WTC11 (cell line): ENCODE data around the gene HMGCS1. TPM values are rescaled to one million over a fixed set of nuclear protein-coding genes. Genes with fewer than 3 reads are reported as not detected.

ENCODE experiments used
- ATAC-seq: fragments of 200-7000 bp; cut with Tn5 transposase; 2 replicates; pipeline ENCODE4 v1.10.0; 2021; ENCODE audit warnings: mild to moderate bottlenecking, moderate library complexity
- CTCF ChIA-PET: fragments of 300-600 bp; sonication (Branson Sonifier 250); formaldehyde crosslinking; loops from one replicate; lab custom pipeline; 2021; ENCODE audit warnings: antibody characterized with exemption; lab: Charles Lee
- POLR2A ChIA-PET: fragments of 350-600 bp; sonication (Branson Sonifier 250); formaldehyde crosslinking; loops from one replicate; lab custom pipeline; 2021; ENCODE audit warnings: antibody characterized with exemption; lab: Charles Lee
- DNase-seq: peaks from one replicate; pipeline ENCODE4 v3.0.0; 2021; ENCODE audit warnings: low spot score
- H3K27ac Mint-ChIP-seq: 2 replicates; pipeline ENCODE4 v1.8.0; 2021; ENCODE audit warnings: mixed read lengths
- H3K27me3 Mint-ChIP-seq: 2 replicates; pipeline ENCODE4 v1.8.0; 2021; ENCODE audit warnings: low read depth, mild to moderate bottlenecking, moderate library complexity, mixed read lengths
- H3K36me3 Mint-ChIP-seq: 2 replicates; pipeline ENCODE4 v1.8.0; 2021; ENCODE audit warnings: mixed read lengths
- H3K4me1 Mint-ChIP-seq: 2 replicates; pipeline ENCODE4 v1.8.0; 2022; ENCODE audit warnings: mixed read lengths
- H3K4me3 Mint-ChIP-seq: 2 replicates; pipeline ENCODE4 v1.8.0; 2021; ENCODE audit warnings: mild to moderate bottlenecking, moderate library complexity, mixed read lengths
- H3K9me3 Mint-ChIP-seq: 2 replicates; pipeline ENCODE4 v1.8.0; 2021; ENCODE audit warnings: mixed read lengths
- ARID4B ChIP-seq: sonication (generic); formaldehyde crosslinking; IDR thresholded peaks from 2 replicates; pipeline ENCODE4 v1.8.0; 2023; ENCODE audit warnings: missing genetic modification reagents, mild to moderate bottlenecking, borderline replicate concordance
- ATF3 ChIP-seq: sonication (generic); formaldehyde crosslinking; conservative IDR thresholded peaks from 2 replicates; pipeline ENCODE4 v1.8.1; 2022; ENCODE audit warnings: mild to moderate bottlenecking, missing genetic modification reagents
- CBFB ChIP-seq: sonication (generic); formaldehyde crosslinking; IDR thresholded peaks from 2 replicates; pipeline ENCODE4 v1.8.1; 2022; ENCODE audit warnings: mild to moderate bottlenecking, low read depth, missing genetic modification reagents
- CTCF ChIP-seq: fragments of 200-600 bp; IDR thresholded peaks from 2 replicates; pipeline ENCODE4 v1.8.0; 2022; ENCODE audit warnings: antibody characterized with exemption
- ELF4 ChIP-seq: sonication (generic); formaldehyde crosslinking; IDR thresholded peaks from 2 replicates; pipeline ENCODE4 v1.8.1; 2022; ENCODE audit warnings: low read depth, mild to moderate bottlenecking, moderate library complexity, missing genetic modification reagents
- FOXJ3 ChIP-seq: sonication (generic); formaldehyde crosslinking; IDR thresholded peaks from 2 replicates; pipeline ENCODE4 v1.9.0; 2021; ENCODE audit warnings: missing genetic modification reagents, mild to moderate bottlenecking, borderline replicate concordance
- FOXK1 ChIP-seq: sonication (generic); formaldehyde crosslinking; IDR thresholded peaks from 2 replicates; pipeline ENCODE4 v1.8.0; 2022; ENCODE audit warnings: mild to moderate bottlenecking, moderate library complexity, missing genetic modification reagents
- FOXP4 ChIP-seq: sonication (generic); formaldehyde crosslinking; IDR thresholded peaks from 2 replicates; pipeline ENCODE4 v1.8.0; 2022; ENCODE audit warnings: mild to moderate bottlenecking, missing genetic modification reagents
- GTF2I ChIP-seq: fragments of 250-450 bp; sonication (Bioruptor Pico); conservative IDR thresholded peaks from 2 replicates; pipeline ENCODE4 v1.4.0; 2021; ENCODE audit warnings: mild to moderate bottlenecking
- HMGA2 ChIP-seq: fragments of 250-450 bp; sonication (Bioruptor Pico); IDR thresholded peaks from 2 replicates; pipeline ENCODE4 v1.4.0; 2021; ENCODE audit warnings: mild to moderate bottlenecking, moderate library complexity
- IRF1 ChIP-seq: sonication (generic); formaldehyde crosslinking; IDR thresholded peaks from 2 replicates; pipeline ENCODE4 v1.8.0; 2023; ENCODE audit warnings: missing genetic modification reagents
- MXD4 ChIP-seq: fragments of 250-450 bp; sonication (Bioruptor Pico); IDR thresholded peaks from 2 replicates; pipeline ENCODE4 v1.8.0; 2021; ENCODE audit warnings: mild to moderate bottlenecking, moderate library complexity, borderline replicate concordance
- NR1H2 ChIP-seq: sonication (generic); formaldehyde crosslinking; IDR thresholded peaks from 2 replicates; pipeline ENCODE4 v1.9.0; 2021; ENCODE audit warnings: mild to moderate bottlenecking, moderate library complexity, missing genetic modification reagents
- TCF7 ChIP-seq: sonication (generic); formaldehyde crosslinking; IDR thresholded peaks from 2 replicates; pipeline ENCODE4 v1.8.0; 2022; ENCODE audit warnings: mild to moderate bottlenecking, low read depth, missing genetic modification reagents, moderate library complexity
- TEAD4 ChIP-seq: sonication (generic); formaldehyde crosslinking; IDR thresholded peaks from 2 replicates; pipeline ENCODE4 v1.8.0; 2022; ENCODE audit warnings: mild to moderate bottlenecking, missing genetic modification reagents
- ZBTB21 ChIP-seq: sonication (generic); formaldehyde crosslinking; IDR thresholded peaks from 2 replicates; pipeline ENCODE4 v1.8.1; 2023; ENCODE audit warnings: mild to moderate bottlenecking, missing genetic modification reagents, borderline replicate concordance
- ZBTB43 ChIP-seq: sonication (generic); formaldehyde crosslinking; IDR thresholded peaks from 2 replicates; pipeline ENCODE4 v1.8.1; 2023; ENCODE audit warnings: mild to moderate bottlenecking, missing genetic modification reagents
- ZNF219 ChIP-seq: sonication (generic); formaldehyde crosslinking; IDR thresholded peaks from 2 replicates; pipeline ENCODE4 v1.8.0; 2023; ENCODE audit warnings: missing genetic modification reagents, mild to moderate bottlenecking, borderline replicate concordance
- ZNF232 ChIP-seq: sonication (generic); formaldehyde crosslinking; IDR thresholded peaks from 2 replicates; pipeline ENCODE4 v1.8.0; 2022; ENCODE audit warnings: mild to moderate bottlenecking, missing genetic modification reagents
- ZNF317 ChIP-seq: sonication (generic); formaldehyde crosslinking; IDR thresholded peaks from 2 replicates; pipeline ENCODE4 v1.8.1; 2023; ENCODE audit warnings: low read depth, mild to moderate bottlenecking, moderate library complexity, missing genetic modification reagents, borderline replicate concordance
- ZNF416 ChIP-seq: fragments of 250-450 bp; sonication (Bioruptor Pico); IDR thresholded peaks from 2 replicates; pipeline ENCODE4 v1.9.0; 2021; ENCODE audit warnings: mild to moderate bottlenecking, inconsistent platforms
- ZNF532 ChIP-seq: fragments of 250-450 bp; sonication (Bioruptor Pico); IDR thresholded peaks from 2 replicates; pipeline ENCODE4 v1.9.0; 2021; ENCODE audit warnings: mild to moderate bottlenecking, borderline replicate concordance
- total RNA-seq: library from RNA; stranded (reverse); gene quantifications from 3 replicates; pipeline ENCODE4 v1.2.3, GENCODE V29; 2021

The HMGCS1 gene
- total RNA-seq, 1 experiment from 2014 or later, result 199 TPM

- Mint-ChIP-seq H3K9me3 (peaks cover 47% of the 10 kb centered on the region), H3K36me3 (peaks cover 22% of the 10 kb centered on the region), H3K27me3 (peaks cover 7% of the 10 kb centered on the region), H3K27ac (no peak overlapping the region), H3K4me3 (no peak overlapping the region), H3K4me1 (no peaks in the 10 kb centered on the region)
- DNase-seq, result no peak
- CTCF ChIA-PET, result no interaction called here
- TF ChIP-seq ZNF416 (no peak), TEAD4 (CRISPR knock-in tag) (no peak), HMGA2 (CRISPR knock-in tag) (no peak), IRF1 (CRISPR knock-in tag) (no peak), ZNF532 (no peak), NR1H2 (CRISPR knock-in tag) (no peak), ATF3 (CRISPR knock-in tag) (no peak), TCF7 (CRISPR knock-in tag) (no peak), MXD4 (CRISPR knock-in tag) (no peak), ARID4B (CRISPR knock-in tag) (no peak), CTCF (no peak), ZNF219 (no peak), ZBTB21 (CRISPR knock-in tag) (no peak)
- ATAC-seq, result no peak
- POLR2A ChIA-PET, result no interaction called here
Measured at GRCh38 chr5:43358301-43358700, 45.1 kb upstream of the HMGCS1 start.

GRCh38 chr5:43357878-43358281 lies 44.7 kb upstream of the HMGCS1 start:
- Mint-ChIP-seq H3K27me3 (peaks cover 3% of the 10 kb centered on the region), H3K4me1 (no peaks in the 10 kb centered on the region), H3K27ac (no peak overlapping the region), H3K36me3 (peaks cover 22% of the 10 kb centered on the region), H3K4me3 (no peak overlapping the region), H3K9me3 (peaks cover 47% of the 10 kb centered on the region)
- ChIA-PET POLR2A (no interaction called here), CTCF (no interaction called here)
- no peak for DNase-seq
- ATAC-seq, result no peak
- TF ChIP-seq ZNF232 (CRISPR knock-in tag), result no peak
- no peak for TF ChIP-seq ZBTB43 (CRISPR knock-in tag)
- TF ChIP-seq FOXJ3, result no peak
- TF ChIP-seq GTF2I (CRISPR knock-in tag), result no peak
- no peak for TF ChIP-seq ELF4
- TF ChIP-seq CBFB (CRISPR knock-in tag), result no peak
- no peak for TF ChIP-seq FOXK1 (CRISPR knock-in tag)
- no peak for TF ChIP-seq ZNF416
- no peak for TF ChIP-seq FOXP4 (CRISPR knock-in tag)
- TF ChIP-seq ZNF317 (CRISPR knock-in tag), result no peak
